CD4-positive, alpha-beta T cell treated with Interleukin-21 for 1 hour (primary cell): ENCODE data around the gene PACS2.
"Not testable (repeated sequence)": the region's sequence is repeated elsewhere in the genome, so short reads cannot be mapped to it uniquely, and the experiment has no call there.

Experiments
- DNase-seq: peaks from one replicate; pipeline ENCODE4 v3.0.0-alpha.2; 2020

Gene PACS2

DNA sequence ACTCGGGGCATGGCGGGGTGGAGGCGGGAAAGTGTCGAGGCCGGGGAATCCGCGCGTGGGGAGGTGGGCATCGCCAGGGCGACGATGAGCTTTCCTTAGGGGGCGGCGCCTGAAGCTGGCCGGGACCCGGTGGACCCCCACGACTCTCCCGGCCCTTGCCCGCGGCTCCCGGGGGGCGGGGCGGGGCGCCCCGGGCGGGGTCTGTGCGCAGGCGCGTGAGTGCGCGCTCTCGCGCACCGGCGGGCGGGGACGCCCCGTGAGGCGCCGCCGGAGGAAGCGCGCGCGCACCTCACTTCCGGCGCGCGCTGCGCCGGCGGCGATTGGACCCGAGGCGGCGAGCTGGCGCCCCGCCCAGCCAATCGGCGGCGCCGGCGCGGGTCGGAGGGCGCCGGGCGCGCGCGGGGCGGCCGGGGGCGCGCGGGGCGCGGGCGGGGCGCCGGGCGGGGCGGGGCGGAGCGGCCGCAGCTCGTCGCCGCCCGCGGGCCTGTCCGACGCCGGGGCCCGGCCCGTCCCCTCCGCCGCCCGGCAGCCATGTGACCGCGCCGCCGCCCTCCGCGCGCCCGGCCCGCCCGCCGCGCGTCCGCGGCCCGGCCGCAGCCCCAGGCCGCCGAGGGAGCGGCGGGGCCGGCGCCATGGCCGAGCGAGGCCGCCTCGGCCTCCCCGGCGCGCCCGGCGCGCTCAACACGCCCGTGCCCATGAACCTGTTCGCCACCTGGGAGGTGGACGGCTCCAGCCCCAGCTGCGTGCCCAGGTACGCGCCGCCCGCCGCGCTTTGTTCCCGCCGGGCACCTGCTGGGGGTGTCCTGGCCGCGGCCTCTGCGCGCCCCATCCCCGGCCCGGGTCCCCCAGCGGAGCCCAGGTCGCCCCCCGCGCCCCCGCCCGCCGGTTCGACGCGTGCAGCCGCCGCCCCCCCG, at the start of gene PACS2:
TSS of gene PACS2 (plus strand) at position 462 of the 914 bp plus-strand sequence. CDS start at position 633, 171 bp downstream.
- peak; percentile 82 for DNase-seq

DNA sequence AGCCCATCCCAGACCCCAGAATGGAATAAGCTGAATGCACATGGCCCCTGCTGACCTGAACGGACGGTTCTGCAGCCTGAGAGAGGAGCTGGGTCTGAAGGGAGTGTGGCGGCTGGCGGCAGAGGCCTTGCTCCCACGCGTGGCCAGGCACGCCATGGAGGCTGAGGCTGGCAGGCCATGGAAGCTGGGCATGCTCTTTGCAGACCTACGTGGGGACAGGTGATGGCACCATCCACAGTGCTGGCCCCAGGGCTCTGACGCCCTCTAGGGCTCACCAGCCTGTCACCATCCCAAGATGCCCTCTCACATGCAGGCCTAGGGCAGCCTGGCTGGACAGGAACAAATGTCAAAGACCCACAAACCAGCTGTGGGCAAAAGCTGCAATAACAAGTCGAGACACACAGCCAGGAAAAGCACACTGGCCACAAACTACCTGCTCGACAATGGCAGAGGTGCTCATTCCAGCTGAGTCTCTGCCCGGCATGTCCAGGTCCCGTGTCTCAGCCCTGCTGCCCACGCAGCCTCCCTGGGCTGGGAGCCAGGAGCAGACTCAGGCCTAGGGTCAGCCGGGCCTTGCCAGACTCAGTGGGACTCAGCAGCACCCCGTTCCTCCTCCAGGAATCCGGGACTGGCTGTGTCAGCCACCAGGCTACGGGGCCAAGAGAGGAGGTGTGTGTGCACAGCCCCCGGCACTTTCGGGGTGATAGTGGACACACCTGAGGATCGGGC, 46.6 kb upstream of the PACS2 start:
- DNase-seq, result no peak

DNA sequence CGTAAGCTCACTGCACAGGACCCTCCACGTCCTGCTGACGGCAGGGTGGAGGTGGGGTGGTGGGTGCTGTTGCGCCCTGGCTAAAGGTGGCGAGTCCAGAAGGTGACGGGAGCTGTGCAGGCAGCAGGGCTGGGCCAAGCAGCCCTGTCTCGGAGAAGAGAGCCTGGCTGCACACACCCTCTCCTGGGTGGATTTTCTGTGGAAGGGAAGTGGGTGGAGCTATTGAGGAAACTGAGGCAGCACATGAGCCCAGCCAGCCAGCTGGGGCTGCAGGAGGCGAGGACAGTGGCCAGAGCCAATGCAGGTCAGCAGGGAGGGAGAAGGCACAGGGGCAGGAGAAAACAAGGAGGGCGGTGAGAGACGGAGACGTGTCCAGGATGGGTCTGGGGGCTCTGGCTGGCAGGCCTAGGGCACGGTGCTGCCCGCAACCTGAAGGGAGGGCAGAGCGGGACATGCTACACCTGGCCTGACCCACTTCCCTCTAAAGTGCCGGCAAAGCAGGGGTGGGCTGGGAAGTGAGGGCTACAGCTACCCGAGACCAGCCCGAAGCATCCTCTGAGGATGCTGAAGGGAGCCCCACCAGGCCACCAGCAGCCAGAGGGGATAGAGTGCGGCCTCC, 45.7 kb upstream of the PACS2 start:
- no peak for DNase-seq

DNA sequence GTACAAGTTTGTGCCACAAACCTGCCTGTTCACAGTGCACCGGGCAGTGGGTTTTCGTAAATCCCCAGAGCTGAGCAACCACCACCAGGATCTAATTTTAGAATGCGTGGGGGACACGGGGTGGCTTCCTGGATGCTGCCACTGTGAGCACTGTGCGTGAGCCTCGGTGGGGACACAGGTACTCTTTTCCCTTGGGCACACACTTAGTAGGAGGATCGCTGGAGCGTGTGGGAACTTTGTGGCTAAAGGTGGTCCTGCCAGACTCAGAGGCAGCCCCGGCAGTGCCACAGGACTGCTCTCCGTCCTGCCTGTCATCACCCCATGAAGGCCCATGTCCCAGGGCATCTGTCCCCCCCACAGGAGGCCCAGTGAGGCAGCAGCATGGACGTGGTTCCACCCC, 45.1 kb upstream of the PACS2 start:
- DNase-seq, result no peak

DNA sequence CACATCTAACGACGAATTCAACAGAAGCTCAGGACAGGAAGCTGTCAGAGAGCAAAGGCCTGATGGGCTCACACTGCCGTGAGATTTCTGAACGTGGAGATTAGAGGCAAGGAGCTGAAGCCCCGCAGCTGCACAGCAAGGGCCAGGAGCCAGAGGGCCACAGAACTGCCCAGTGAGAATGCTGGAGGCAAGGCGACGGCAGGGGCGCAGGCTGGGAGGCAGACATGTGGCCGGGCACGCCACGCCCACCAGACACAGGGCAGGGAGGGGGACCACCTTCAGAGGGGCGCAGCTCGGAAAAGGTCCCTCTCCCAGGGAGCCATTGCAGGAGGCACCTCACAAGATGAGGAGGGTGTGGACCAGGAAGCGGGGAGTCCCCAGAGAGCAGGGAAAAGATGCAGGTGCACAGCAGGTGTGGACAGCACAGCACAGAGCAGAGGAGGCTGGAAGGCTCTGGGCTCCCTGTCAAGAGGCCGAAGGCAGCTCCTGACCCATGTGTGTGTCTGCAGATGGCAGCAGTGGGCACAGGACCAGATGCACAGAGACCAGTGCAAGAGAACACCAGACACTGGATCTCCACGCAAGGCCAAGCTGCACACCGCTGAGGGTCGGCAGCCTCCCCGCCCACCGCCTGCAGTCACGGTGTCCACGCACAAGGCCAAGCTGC, 43.2 kb upstream of the PACS2 start:
- no peak for DNase-seq

DNA sequence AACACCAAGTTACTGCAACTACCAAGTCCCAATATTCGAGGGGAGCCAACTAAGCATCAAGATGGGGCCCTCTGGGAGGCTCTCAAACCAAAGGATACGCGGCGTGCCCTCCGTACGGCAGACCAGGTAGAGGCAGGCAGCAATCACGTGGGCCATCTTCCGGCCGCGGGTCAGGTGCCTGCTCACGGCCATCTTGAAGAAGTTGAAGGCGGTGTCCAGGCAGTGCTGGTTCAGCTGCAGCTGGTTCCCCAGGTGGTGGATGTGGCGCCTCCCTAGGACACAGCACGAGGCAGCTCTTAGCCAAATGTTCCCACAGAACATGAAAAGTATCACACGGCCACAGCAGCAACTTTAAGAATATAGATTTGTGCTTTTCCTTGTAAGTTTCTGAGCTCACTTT, 41.9 kb upstream of the PACS2 start:
- no peak for DNase-seq

DNA sequence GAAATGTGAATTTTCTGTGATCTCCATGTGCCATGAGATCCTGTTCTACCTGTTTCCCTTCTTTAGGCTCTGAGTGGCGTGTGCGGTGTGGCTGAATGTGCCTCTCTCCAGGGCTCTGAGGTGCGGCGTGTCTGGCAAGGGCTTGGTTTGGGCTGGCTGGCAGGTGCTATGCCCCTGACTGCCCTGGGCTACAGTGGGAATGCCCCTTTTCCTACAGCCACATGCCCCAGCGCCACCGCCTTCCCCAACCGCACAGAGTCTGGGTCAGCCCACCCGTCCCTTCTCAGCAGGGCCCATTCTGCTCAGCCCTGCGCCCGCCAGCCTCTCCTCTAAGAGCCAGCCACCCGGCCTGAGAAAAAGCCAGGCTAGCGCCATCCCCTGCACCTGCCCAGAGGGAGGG, 41.5 kb upstream of the PACS2 start:
- no peak for DNase-seq

DNA sequence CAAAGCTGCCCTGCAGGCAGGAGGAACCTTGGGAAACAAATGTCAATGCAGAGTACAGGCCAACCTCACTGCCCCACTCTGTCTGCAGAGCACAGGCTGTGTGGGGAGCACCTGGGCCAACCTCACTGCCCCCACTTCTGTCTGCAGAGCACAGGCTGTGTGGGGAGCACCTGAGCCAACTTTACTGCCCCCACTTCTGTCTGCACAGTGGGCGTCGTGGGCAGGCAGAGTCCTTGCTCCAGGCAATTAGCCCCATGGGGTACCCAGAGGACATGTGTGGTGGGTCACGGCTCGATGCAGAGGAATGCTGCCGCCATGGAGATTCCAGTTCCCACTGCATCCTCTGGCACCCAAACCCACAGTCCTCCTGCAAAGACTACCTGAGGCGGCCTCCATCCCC, 39.9 kb upstream of the PACS2 start:
- DNase-seq, result no peak

DNA sequence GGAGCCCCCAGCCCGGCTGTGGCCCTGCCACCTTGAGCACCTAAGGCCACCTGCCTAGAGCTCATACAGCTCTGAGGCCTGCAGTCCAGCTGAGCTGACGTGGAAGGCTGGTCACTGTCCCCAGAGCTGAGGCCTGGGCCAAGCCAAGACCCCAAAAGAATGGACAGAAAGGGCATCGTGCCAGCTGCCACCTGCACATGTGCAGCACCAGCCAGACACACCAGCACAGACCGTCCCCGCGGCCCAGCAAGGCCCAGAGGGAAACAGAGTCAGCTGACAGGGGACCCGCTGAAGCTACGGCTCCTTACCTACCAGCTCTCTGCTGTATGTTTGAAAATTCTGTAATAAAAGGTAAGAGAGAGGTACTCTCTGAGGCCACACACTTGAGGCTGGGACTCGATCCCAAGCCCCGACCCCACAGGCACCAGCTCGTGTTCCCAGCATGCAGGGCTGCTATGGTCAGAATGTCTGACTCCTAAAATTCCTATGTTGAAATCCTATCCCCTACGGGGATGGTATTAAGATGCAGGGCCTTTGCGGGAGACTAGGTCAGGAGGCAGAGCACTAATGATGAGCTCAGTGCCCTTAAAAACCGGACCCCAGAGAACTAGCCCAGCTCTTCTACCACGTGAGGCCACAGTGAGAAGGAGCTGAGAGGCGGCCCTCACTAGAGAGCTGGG, 39.1 kb upstream of the PACS2 start:
- no peak for DNase-seq

DNA sequence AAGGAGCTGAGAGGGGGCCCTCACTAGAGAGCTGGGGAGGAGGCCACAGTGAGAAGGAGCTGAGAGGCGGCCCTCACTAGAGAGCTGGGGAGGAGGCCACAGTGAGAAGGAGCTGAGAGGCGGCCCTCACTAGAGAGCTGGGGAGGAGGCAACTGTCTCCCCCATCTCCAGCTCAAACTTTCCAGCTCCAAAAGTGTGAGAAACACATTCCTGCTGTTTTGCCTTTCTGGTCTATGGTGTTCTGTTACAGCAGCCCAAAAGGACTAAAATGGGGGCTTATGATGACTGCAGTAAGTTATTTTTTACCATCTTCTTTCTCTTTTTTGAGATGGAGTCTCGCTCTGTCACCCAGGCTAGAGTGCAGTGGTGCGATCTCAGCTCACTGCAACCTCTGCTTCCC, 37.1 kb upstream of the PACS2 start:
- not testable (repeated sequence) for DNase-seq

DNA sequence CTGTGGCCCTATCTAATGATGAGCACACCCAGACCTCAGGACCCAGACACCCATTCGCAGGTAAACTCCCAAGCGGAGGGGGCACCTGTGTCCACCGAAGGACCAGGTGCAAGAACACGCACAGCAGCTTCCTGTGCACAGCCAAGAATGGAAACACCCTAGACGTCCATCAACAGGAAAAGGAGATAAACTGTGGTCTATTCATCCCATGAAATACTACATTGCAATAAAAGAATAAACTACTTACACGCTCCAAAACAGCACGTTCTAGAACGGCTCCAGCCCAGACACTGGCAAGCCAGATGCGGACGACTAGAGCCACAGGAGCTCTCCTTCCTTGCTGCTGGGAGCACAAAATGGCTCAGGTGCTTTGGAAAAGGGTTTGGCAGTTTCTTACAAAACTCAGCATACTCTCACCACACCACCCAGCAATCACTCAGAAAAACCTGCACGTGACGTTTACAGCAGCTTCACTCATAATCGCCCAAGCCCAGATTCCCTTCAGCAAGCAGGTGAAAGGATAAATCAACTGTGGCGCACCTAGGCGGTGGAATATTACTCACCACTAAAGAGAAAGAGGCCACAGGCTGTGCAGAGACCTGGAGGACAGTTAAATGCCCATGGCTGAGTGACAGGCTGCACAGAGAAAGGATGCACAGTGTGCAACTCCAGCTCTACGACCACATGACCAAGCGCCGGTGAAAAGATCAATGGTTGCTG, 34.7 kb upstream of the PACS2 start:
- DNase-seq, result no peak

DNA sequence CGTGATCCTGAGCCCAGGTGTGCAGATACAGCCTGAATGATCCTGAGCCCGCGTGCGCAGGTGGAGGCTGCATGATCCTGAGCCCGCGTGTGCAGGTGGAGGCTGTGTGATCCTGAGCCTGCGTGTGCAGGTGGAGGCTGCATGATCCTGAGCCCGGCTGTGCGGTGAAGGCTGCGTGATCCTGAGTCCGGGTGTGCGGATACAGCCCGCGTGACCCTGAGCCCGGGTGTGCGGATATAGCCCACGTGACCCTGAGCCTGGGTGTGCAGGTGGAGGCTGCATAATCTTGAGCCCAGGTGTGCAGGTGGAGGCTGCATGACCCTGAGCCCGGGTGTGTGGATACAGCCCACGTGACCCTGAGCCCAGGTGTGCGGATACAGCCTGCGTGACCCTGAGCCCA, 34.0 kb upstream of the PACS2 start:
- no peak for DNase-seq

DNA sequence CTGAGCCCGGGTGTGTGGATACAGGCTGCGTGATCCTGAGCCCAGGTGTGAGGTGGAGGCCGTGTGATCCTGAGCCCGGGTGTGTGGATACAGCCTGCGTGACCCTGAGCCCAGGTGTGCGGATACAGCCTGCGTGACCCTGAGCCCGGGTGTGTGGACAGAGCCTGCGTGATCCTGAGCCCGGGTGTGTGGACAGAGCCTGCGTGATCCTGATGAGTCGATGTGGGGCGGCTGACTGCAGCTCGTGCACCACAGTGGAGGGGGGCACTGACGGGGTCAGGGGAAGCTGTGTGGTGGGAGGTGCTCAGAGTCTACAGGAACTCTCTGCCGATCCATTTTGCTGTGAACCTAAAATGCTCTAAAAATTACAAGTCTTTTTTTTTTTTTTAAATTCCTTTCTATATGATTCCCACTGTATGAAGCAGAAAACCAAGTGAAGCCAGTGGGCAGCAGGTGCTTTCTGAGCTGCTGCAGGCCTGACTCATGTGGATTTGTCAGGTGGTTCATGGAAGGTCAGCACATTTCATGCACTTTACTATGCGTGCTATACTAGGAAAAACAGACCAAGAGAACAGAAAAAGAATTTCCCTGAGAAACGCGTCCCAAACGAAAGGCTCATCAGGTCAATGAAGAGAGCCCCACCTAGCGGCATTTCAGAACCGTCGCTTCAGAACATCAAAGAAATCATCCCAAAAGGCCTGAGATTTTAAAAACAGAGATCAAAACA, 33.0 kb upstream of the PACS2 start:
- peak; percentile 45 for DNase-seq

DNA sequence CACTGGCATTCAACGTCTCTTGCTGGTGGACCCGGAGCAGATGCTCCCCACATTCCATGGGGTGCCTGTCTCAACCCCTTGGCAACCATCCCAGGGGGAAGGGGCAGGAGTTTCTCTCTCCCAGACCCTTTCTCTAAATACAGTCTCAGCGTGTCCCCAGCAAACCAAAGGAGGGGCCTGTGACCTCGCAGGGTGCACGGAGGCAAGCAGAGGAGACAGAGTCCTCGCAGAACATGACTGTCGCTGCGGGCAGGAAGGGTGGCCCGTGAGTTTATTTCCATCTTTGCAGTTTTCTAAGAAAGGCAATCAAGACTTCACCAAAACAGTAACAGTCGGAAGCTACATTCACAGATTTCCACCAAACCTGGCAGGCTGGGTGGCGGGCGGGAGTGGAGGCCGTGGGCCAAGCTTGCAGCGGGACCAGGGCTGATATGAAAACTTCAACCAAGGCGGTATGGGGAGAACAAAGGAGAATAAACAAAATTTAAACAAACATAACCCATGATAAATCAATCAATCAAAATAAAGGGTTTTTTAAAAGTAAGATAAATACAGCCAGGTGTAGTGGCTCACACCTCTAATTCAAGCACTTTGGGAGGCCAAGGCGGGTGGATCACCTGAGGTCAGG, 32.3 kb upstream of the PACS2 start:
- DNase-seq, result no peak

DNA sequence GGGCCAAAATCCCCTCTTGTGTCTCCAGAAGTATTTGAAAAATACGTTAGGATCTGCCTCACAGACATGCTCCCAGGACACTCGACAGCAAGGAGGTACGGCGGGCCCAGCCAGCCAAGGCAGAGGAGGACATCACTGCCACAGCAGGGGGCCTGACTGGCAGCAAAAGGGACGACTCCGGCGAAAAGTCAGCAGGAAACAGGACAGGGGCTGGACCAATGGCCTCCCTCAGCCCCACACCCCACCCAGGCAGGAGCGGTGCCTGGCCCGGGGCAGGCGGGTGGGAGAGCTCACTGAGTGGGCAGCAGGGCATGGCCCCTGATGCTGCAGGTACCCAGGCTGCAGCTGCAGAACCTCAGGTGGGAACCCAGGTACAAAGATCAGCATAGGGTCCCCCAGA, 31.5 kb upstream of the PACS2 start:
- DNase-seq, result no peak

DNA sequence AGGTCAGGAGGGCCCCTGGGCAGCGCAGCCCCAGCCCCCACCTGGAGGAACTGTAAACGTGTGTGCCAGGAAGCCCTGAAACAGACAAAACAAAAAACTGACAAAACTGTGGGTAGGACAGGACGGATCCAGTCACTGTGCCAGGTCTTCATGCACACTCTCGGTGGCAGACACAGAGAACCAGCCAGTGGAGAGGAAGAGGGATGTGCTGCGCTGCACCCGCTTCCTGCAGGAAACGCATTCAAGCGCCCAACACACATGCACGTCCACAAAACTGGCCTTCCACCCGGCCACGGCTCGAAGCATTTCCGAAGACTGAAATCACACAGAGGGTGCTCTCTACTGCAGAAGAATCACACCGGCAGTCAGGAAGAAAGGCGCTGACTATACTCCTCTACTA, 30.6 kb upstream of the PACS2 start:
- no peak for DNase-seq

DNA sequence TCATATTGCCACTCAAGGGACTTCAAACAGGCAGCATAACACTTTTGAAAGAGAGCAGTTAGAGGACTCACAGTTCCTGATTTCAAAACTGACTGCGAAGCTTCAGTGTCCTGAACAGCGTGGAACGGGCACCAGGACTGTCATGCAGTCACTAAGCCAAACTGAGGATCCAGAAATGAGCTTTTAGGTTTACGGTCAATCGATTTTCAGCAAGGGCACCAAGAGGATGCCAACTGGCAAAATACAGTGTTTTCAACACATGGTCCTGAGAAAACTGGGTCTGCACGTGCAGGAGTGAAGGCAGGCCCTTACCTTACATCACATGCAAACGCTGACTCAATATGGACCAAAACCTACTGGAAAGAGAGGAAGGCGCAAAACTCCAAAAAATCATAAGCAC, 29.4 kb upstream of the PACS2 start:
- DNase-seq, result no peak

DNA sequence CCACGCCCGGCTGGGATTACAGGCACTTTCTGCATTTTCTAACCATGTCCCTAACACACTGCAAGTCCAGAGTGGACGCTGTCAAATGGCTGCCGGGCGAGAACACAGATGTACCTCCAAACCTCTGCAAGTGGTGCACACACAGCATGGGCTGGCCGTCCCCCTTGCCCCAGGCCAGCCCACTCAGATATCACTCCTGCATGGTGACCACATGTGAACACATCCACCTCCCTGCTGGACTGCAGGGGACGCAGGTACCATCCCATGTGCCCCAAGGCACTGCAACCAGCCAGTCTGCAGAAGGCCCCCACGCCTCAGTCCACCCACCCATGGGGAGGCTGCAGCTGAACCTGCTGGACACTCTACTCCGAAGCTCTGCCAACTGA, 27.8 kb upstream of the PACS2 start:
- no peak for DNase-seq

DNA sequence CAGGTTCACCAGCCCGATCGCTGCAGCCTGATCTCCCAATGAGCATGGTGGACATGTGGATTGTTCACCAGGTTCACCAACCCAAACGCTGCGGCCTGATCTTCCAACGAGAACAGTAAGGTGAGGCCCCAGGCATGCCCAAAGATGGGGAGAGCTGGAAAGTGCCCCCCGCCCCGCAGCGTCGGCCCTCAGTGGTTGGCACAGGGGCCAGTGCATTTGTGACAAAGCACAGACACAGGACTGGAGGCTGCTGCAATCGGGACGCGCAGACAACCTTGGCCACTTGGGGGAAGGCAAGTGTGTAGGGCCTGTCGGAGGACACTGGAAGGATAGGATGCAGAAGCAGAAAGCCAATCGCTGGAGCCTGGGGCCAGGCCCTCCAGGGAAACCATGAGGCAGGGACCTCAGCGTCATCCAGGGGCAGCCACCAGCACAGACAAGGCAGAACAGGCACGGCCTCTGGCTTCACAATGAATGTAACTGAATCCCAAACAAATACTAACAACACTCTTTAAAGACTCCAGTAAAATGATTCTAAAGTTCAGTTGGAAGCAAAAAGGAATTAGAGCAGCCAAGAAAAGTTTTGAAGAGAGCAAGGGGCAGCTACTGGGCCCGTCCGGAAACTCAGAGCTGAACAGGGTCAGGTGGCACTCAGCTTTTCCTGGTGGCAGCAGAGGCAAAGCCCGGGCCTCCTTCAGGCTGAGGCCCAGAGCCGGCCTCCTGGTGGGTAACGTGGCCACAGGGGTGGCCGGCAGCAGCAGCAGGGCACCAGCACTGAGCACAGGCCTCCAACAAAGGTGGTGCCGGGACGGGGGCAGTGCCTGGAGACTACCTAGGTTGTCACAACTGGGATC, 27.1 kb upstream of the PACS2 start:
- DNase-seq, result no peak

DNA sequence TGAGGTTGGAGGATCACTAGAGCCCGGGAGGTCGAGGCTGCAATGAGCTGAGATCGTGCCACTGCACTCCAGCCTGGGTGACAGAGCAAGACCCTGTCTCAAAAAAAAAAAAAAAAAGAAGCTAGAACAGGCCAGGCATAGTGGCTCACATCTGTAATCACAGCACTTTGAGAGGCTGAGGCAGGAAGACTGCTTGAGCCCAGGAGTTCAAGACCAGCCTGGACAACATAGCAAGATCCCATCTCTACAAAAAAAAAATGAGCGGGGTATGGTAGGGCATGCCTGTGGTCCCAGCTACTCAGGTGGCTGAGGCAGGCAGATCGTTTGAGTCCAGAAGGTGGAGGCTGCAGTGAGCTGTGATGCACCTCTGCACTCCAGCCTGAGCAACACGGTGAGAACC, 25.6 kb upstream of the PACS2 start:
- DNase-seq, result not testable (repeated sequence)
